ENCODE measurements around the gene DNAJC5. TPM values are rescaled to one million over a fixed set of nuclear protein-coding genes. Genes with fewer than 3 reads are reported as not detected.
"Not testable (repeated sequence)": the region's sequence is repeated elsewhere in the genome, so short reads cannot be mapped to it uniquely, and the experiment has no call there.

DNAJC5 gene
- total RNA-seq, 4 donors from 2014 or later: 29.9 to 56.3 (median 45.4) TPM

- DNase-seq (ENCODE audit: low spot score) (no peak), ATAC-seq (ENCODE audit: low FRiP score) (no peak)
- no peak for TF ChIP-seq CTCF (IDR thresholded peaks at IDR 0.05)
Observed at GRCh38 chr20:63863021-63863797, 31.7 kb upstream of the DNAJC5 start.

GRCh38 chr20:63863798-63864544, 31.0 kb upstream of the DNAJC5 start:
- TF ChIP-seq CTCF (IDR thresholded peaks at IDR 0.05): no peak
- peak; percentile 67 for ATAC-seq (ENCODE audit: low FRiP score)
- peak; percentile 37 for DNase-seq (ENCODE audit: low spot score)

GRCh38 chr20:63864545-63864977, 30.4 kb upstream of the DNAJC5 start:
- TF ChIP-seq CTCF (IDR thresholded peaks at IDR 0.05): no peak
- DNase-seq (ENCODE audit: low spot score): no peak
- ATAC-seq (ENCODE audit: low FRiP score): no peak

- DNase-seq (ENCODE audit: low spot score) (peak; percentile 93), ATAC-seq (ENCODE audit: low FRiP score) (peak; percentile 88)
- no peak for TF ChIP-seq CTCF (IDR thresholded peaks at IDR 0.05)
Observed at GRCh38 chr20:63864978-63865640, 29.8 kb upstream of the DNAJC5 start, which contains the start of gene TPD52L2. Gene TPD52L2, plus strand, starts transcription at chr20:63865270. Its CDS starts 96 bp downstream, at chr20:63865366.

- not testable (repeated sequence) for DNase-seq (ENCODE audit: low spot score); ATAC-seq (ENCODE audit: low FRiP score)
Observed at GRCh38 chr20:63867042-63867441, 27.9 kb upstream of the DNAJC5 start.

GRCh38 chr20:63868264-63868663, 26.7 kb upstream of the DNAJC5 start:
- no peak for ATAC-seq (ENCODE audit: low FRiP score)
- no peak for DNase-seq (ENCODE audit: low spot score)
- TF ChIP-seq CTCF (IDR thresholded peaks at IDR 0.05): no peak

- ATAC-seq (ENCODE audit: low FRiP score) (no peak), DNase-seq (ENCODE audit: low spot score) (no peak)
- TF ChIP-seq CTCF (IDR thresholded peaks at IDR 0.05): no peak
Observed at GRCh38 chr20:63873477-63873971, 21.4 kb upstream of the DNAJC5 start.

GRCh38 chr20:63874241-63874640, 20.7 kb upstream of the DNAJC5 start:
- not testable (repeated sequence) for DNase-seq (ENCODE audit: low spot score); ATAC-seq (ENCODE audit: low FRiP score)
